Measurements from ENCODE around the gene NOC2L. TPM values are rescaled to one million over a fixed set of nuclear protein-coding genes. Genes with fewer than 3 reads are reported as not detected.

NOC2L gene
- total RNA-seq, 1 donor from 2014 or later, result 39.6 TPM

- H3K4me2 ChIP-seq, result peak overlapping the region; percentile 77
- H3K36me3 ChIP-seq, result no peaks in the 10 kb centered on the region
- no peak overlapping the region for H2AFZ ChIP-seq (replicated peaks)
- H3K27me3 ChIP-seq, result peaks cover 100% of the 10 kb centered on the region
- Mint-ChIP-seq H3K9me3 (no peaks in the 10 kb centered on the region), H3K27ac (no peak overlapping the region), H3K4me1 (peaks cover 42% of the 10 kb centered on the region), H3K4me3 (peak overlapping the region; percentile 77), H3K36me3 (no peaks in the 10 kb centered on the region), H3K27me3 (ENCODE audit: insufficient read depth, low read depth) (peaks cover 39% of the 10 kb centered on the region)
- H3K4me1 ChIP-seq, result peaks cover 19% of the 10 kb centered on the region
- H4K20me1 ChIP-seq (ENCODE audit: low read depth), result peaks cover 44% of the 10 kb centered on the region
- H3K9ac ChIP-seq, result no peak overlapping the region
- no peak for TF ChIP-seq EZH2phosphoT487 (IDR thresholded peaks at IDR 0.05)
- TF ChIP-seq EZH2 (IDR thresholded peaks at IDR 0.05), result peak; percentile 78
- TF ChIP-seq, protein P1, sequence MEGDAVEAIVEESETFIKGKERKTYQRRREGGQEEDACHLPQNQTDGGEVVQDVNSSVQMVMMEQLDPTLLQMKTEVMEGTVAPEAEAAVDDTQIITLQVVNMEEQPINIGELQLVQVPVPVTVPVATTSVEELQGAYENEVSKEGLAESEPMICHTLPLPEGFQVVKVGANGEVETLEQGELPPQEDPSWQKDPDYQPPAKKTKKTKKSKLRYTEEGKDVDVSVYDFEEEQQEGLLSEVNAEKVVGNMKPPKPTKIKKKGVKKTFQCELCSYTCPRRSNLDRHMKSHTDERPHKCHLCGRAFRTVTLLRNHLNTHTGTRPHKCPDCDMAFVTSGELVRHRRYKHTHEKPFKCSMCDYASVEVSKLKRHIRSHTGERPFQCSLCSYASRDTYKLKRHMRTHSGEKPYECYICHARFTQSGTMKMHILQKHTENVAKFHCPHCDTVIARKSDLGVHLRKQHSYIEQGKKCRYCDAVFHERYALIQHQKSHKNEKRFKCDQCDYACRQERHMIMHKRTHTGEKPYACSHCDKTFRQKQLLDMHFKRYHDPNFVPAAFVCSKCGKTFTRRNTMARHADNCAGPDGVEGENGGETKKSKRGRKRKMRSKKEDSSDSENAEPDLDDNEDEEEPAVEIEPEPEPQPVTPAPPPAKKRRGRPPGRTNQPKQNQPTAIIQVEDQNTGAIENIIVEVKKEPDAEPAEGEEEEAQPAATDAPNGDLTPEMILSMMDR (IDR thresholded peaks at IDR 0.05), result peak; percentile 53
- peak overlapping the region; percentile 25 for H3K4me3 ChIP-seq
- peak; percentile 93 for DNase-seq (ENCODE audit: low spot score)
- no peaks in the 10 kb centered on the region for H3K9me3 ChIP-seq (ENCODE audit: low read depth)
- peaks cover 9% of the 10 kb centered on the region for H3F3A ChIP-seq (ENCODE audit: low read depth)
- H3K79me2 ChIP-seq (ENCODE audit: low read depth), result no peaks in the 10 kb centered on the region
- H3K27ac ChIP-seq, result no peak overlapping the region
Measured at GRCh38 chr1:921011-921837, 37.8 kb downstream of the NOC2L start.

GRCh38 chr1:920521-920920 is 38.5 kb downstream of the NOC2L start:
- Histone ChIP-seq H3K4me1 (peaks cover 16% of the 10 kb centered on the region), H2AFZ (replicated peaks) (no peak overlapping the region), H3K4me3 (peak overlapping the region; percentile 25), H3K4me2 (peak overlapping the region; percentile 77), H3K9me3 (ENCODE audit: low read depth) (no peaks in the 10 kb centered on the region), H3K79me2 (ENCODE audit: low read depth) (no peaks in the 10 kb centered on the region), H3F3A (ENCODE audit: low read depth) (peaks cover 9% of the 10 kb centered on the region), H3K27me3 (peaks cover 100% of the 10 kb centered on the region), H3K27ac (no peak overlapping the region), H3K36me3 (no peaks in the 10 kb centered on the region), H4K20me1 (ENCODE audit: low read depth) (peaks cover 37% of the 10 kb centered on the region), H3K9ac (no peak overlapping the region)
- peaks cover 41% of the 10 kb centered on the region for H3K4me1 Mint-ChIP-seq
- TF ChIP-seq, protein P1 (IDR thresholded peaks at IDR 0.05), result no peak
- TF ChIP-seq EZH2 (IDR thresholded peaks at IDR 0.05) (no peak), EZH2phosphoT487 (IDR thresholded peaks at IDR 0.05) (no peak)
- peaks cover 33% of the 10 kb centered on the region for H3K27me3 Mint-ChIP-seq (ENCODE audit: insufficient read depth, low read depth)
- DNase-seq (ENCODE audit: low spot score), result no peak
- H3K36me3 Mint-ChIP-seq, result no peaks in the 10 kb centered on the region
- no peak overlapping the region for H3K27ac Mint-ChIP-seq
- H3K9me3 Mint-ChIP-seq, result no peaks in the 10 kb centered on the region
- peak overlapping the region; percentile 77 for H3K4me3 Mint-ChIP-seq

- H3K27ac Mint-ChIP-seq, result no peak overlapping the region
- Histone ChIP-seq H3K79me2 (ENCODE audit: low read depth) (no peaks in the 10 kb centered on the region), H3F3A (ENCODE audit: low read depth) (peaks cover 9% of the 10 kb centered on the region), H3K27ac (no peak overlapping the region), H4K20me1 (ENCODE audit: low read depth) (peaks cover 34% of the 10 kb centered on the region), H2AFZ (replicated peaks) (no peak overlapping the region), H3K4me3 (no peak overlapping the region), H3K4me1 (peaks cover 15% of the 10 kb centered on the region), H3K4me2 (no peak overlapping the region), H3K36me3 (no peaks in the 10 kb centered on the region), H3K9me3 (ENCODE audit: low read depth) (no peaks in the 10 kb centered on the region), H3K27me3 (peaks cover 100% of the 10 kb centered on the region), H3K9ac (no peak overlapping the region)
- peaks cover 42% of the 10 kb centered on the region for H3K4me1 Mint-ChIP-seq
- H3K4me3 Mint-ChIP-seq, result no peak overlapping the region
- no peak for DNase-seq (ENCODE audit: low spot score)
- TF ChIP-seq, protein P1 (IDR thresholded peaks at IDR 0.05), result no peak
- TF ChIP-seq EZH2phosphoT487 (IDR thresholded peaks at IDR 0.05), result no peak
- no peak for TF ChIP-seq EZH2 (IDR thresholded peaks at IDR 0.05)
- peaks cover 36% of the 10 kb centered on the region for H3K27me3 Mint-ChIP-seq (ENCODE audit: insufficient read depth, low read depth)
- no peaks in the 10 kb centered on the region for H3K36me3 Mint-ChIP-seq
- H3K9me3 Mint-ChIP-seq, result no peaks in the 10 kb centered on the region
Measured at GRCh38 chr1:920010-920409, 39.0 kb downstream of the NOC2L start.

Measured in neural progenitor cell (in vitro differentiated cells).